Measurements from ENCODE around the gene CRLF1.

CRLF1 gene

DNA sequence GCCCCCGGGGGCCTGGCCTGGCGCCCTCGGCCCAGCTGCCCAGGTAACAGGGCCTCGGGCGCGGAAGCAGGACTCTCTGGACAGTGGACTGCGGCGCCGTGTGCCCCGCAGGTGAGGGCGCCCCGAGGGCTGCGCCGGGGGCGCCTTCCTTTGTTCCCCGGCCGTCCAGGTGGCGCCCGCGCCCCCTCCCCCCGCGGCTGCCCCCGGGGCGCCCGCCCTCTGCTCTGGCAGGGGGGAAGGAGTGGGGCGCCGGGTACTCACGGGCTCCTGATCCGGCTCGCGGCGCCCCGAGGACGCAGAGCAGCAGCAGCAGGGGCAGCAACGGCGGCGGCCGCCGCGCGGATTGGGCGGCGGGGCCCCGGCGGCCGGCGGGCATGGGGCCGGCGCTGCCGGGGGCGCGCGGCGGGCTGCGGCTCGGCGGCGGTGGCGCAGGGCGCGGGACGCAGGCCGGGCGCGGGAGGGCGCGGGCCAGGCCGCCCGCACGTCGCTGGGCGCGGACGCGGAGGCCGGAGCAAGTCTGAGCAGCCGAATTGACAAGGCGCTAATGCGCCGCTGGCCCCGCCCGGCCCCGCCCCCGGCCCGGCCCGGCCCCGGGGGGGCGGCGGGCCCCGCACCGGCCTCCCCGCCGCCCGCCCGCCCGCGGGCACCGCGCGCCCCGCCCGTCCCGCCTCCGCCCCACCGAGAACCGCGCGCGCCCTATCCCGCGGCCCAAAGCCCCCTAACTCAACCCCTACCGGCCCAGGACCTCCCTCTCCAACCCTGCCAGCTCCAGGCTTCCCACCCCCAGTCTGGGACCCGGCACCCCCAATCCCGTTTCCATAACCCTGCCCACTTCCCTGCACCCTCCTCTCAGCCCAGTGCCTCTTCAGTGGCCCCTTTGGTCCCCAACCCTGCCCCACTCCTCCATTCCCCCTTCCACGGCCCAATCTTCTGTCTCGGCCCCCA is at the start of gene CRLF1:
Gene CRLF1 (minus strand): TSS at position 519 of the 945 bp plus-strand sequence. CDS start 143 bp downstream, at position 376.
- no peak for DNase-seq

DNA sequence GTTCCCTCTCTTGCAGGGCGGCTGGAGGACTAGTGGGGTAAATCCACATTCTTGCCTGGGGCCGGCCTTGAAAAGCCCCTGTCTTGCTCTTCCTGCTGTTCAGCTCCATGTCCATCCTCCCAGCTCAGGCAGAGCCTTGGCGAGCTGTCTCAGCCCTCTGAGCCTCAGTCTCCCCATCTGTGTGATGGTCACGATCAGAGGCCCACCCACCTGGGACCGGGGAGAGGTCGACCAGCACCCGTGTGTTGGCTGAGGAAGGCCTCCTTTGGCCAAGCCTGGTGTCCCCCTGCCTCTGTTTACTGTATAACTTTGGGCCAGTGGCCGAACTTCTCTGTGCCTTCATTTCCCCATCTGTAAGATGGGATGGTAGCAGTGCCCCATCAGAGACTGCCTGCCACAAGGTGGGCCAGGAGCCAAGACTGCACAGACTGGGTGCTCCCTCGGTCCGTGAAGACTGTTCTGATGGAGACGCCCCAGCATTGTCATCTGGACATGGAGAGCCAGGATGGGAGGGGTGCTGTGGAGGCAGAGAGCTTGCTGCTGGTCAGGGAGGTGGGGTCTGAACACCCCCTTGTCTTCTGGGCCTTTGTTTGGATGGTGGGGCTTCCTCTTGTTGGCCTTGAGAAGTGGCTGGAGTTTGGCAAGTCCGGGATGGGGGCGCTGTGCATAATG is 48.7 kb upstream of the CRLF1 start:
- DNase-seq, result no peak

DNA sequence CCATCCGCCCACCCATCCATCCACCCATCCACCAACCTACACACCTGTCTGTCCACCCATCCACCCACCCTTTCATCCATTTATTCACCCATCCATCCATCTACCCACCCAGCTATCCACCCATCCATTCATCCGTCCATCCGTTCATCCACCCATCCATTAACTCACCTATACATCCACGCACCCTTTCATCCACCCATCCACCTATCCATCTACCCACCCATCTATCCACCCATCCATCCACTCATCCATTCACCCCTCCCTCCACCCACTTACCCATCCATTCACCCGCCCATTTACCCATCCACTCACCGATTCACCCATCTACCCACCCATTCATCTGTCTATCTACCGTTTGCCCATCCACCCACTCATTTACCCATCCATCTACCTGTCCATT is 47.9 kb upstream of the CRLF1 start:
- no peak for DNase-seq

DNA sequence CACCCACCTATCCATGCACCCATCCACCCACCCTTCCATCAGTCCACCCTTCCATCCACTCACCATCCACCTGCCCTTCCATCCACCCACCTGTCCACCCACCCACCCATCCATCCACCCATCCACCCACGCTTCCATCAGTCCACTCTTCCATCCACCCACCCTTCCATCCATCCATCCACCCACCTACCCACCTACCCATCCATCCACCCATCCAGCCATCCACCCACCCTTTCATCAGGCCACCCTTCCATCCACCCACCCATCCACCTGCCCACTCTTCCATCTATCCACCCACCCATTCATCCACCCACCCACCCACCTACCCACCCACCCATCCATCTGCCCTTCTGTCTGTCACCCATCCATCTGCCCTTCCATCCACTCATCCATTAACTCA is 47.3 kb upstream of the CRLF1 start:
- no peak for DNase-seq

DNA sequence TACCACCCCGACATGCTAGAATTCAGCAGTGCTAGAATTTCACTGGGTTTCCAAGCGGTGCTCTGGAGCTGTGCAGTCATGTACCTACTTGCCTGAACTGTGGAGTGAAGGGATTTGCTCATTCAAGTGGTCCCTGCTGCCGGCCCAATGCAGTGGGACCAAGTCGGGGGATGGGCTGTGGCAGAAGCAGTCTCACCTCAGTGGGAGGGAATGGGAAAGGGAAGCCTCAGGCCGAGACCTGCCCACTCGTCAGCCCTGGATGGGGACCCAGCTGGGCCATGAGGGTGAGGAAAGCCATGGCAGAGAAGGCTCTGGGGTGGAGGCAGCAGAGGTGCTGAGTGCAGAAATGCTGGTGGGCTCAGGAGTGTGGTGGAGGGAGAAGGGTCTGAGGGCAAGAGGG is 45.1 kb upstream of the CRLF1 start:
- DNase-seq, result no peak

GRCh38 chr19:18651300-18651699 is 44.7 kb upstream of the CRLF1 start:
- DNase-seq, result no peak

GRCh38 chr19:18650468-18651041 is 44.0 kb upstream of the CRLF1 start:
- DNase-seq, result no peak

GRCh38 chr19:18650021-18650390 is 43.4 kb upstream of the CRLF1 start:
- DNase-seq, result no peak

DNA sequence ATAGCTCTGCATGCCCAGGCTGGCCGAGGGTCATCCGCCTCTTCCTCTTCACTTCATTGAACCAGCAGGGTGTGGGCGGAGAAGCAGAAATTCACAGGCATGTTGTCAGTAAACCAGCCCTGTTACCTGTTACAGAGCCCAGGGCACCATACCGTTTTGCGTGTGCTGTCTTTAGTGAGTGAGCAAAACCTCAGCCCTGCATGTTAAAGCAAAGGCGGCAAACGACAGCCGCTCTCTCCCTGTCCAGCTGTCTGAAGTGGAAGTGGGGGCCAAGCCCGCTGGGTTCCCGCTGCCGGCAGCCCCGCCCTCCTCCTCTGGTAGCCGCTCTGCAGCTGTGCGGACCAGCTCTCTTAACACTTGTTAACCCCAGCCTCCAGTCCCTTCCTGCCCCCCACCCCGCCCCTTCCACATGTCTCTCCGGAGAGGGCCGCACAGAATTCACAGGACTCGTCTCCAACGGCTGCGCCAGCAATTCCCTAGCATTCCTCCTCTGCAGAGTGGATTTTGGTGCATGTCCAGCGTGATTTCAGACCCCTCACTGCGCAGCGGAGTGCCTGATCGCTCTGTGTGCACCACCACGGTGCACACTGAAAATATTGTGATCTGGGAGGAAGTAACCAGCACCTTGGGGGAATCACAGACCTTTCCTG is 42.9 kb upstream of the CRLF1 start:
- no peak for DNase-seq

GRCh38 chr19:18648973-18649315 is 42.3 kb upstream of the CRLF1 start:
- no peak for DNase-seq

GRCh38 chr19:18647807-18648206 is 41.2 kb upstream of the CRLF1 start:
- no peak for DNase-seq

DNA sequence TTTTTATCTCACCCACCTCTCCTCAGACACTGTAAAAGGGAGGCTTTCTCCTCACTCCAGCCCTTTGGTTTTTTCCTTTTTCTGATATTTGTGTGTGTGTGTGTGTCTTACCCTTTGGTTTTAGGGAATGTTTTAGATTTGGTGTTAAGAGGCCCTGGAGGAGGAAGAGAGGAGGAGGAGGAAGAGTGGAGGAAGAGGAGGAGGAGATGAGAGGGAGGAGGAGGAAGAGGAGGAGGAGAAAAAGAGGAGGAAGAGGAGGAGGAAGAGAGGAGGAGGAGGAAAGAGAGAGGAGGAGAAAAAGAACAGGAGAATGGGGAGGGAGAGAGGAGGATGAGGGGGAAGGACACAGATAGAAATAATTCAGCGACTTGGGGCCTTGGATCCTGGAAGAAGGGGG is 40.8 kb upstream of the CRLF1 start:
- no peak for DNase-seq

- no peak for DNase-seq
Measured at GRCh38 chr19:18646535-18647370, 40.2 kb upstream of the CRLF1 start.

GRCh38 chr19:18645035-18645511 is 38.5 kb upstream of the CRLF1 start:
- no peak for DNase-seq

GRCh38 chr19:18644196-18645034 is 37.8 kb upstream of the CRLF1 start:
- no peak for DNase-seq

- no peak for DNase-seq
Measured at GRCh38 chr19:18639706-18640243, 33.2 kb upstream of the CRLF1 start.

- no peak for DNase-seq
Measured at GRCh38 chr19:18637673-18638630, 31.4 kb upstream of the CRLF1 start.

DNA sequence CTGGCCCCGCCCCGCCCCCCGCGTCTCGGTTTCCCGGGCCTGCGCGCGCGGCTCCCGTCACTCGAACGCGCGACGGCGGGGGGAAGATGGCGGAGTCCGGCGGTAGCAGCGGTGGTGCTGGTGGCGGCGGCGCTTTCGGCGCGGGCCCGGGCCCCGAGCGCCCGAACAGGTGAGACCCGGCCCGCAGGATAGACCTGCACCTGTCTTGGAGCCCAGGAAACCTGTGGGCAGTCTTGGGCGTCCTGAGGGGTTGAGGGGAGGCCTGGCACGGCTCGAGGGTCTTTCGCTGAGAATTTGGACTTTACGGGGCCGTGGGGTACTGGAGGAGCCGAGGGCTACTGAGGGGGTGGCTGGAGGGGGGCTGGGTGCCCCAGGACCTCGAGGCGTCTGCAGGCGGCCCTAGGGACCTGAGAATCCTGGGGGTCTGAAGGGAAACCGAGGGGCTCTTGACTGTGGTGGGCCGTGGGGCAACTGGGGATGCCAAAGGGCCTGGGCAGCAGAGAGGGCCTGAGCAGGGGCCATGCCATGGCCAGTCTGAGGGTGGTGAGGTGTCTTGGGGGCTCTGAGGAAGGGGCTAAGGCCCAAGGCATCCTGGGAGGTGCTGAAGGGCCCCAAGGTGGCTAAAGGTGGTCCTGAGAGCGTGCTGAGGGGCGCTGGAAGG is 30.5 kb upstream of the CRLF1 start, which contains the start of gene KLHL26:
Gene KLHL26 (plus strand): TSS at position 60 of the 661 bp plus-strand sequence. CDS start 27 bp downstream, at position 87.
- no peak for DNase-seq

All from activated CD4-positive, alpha-beta T cell treated with anti-CD3 and anti-CD28 coated beads, Interleukin-2, Interleukin-6, amounts not matched to agents 100 ng/mL and 50 ng/mL, durations not matched to agents 16 hours and 8 hours (primary cell).